ENCODE data around the gene RIBC1. TPM values are rescaled to one million over a fixed set of nuclear protein-coding genes. Genes with fewer than 3 reads are reported as not detected.
A peak's percentile ranks its signal among the peaks of the same experiment; 100 is the strongest.

RIBC1 gene
- total RNA-seq, 1 experiment from 2014 or later, result 0.61 TPM

GRCh38 chrX:53440621-53441517 is 18.2 kb downstream of the RIBC1 start:
- POLR2A ChIA-PET, result interaction anchor here (1.4 kb wide), 1 partner anchor 19 kb away, joined by 10 read pairs; the partner anchor contains the start of genes RIBC1 and SMC1A
- Histone ChIP-seq H2AFZ (ENCODE audit: low read depth, low read length, poor library complexity, severe bottlenecking) (peak overlapping the region; percentile 67), H3K4me3 (replicated peaks in 1 of 2; ENCODE audit: low read depth in 1 of 2, low read length in 2 of 2) (peak overlapping the region; percentile 51 to 62), H3K9me3 (ENCODE audit: control insufficient read depth in 1 of 2, insufficient read depth in 1 of 2, low read depth in 1 of 2, low read length in 2 of 2) (no peaks in the 10 kb centered on the region), H3K4me1 (ENCODE audit: control insufficient read depth in 1 of 2, insufficient read depth in 2 of 2, low read length in 2 of 2) (peaks cover 7 to 20% of the 10 kb centered on the region in 2 experiments; a peak in 3 of 4 replicates), H3K79me2 (ENCODE audit: insufficient read depth, low read length) (no peaks in the 10 kb centered on the region), H3K27me3 (ENCODE audit: insufficient read depth, low read length) (no peaks in the 10 kb centered on the region), H4K20me1 (ENCODE audit: insufficient read depth) (no peaks in the 10 kb centered on the region), H3K9ac (ENCODE audit: low read length) (peak overlapping the region; percentile 62), H3K4me2 (ENCODE audit: low read length) (peak overlapping the region; percentile 82), H3K9me2 (ENCODE audit: insufficient read depth) (no peaks in the 10 kb centered on the region), H3K36me3 (ENCODE audit: control insufficient read depth in 1 of 2, insufficient read depth in 2 of 2, low read length in 2 of 2) (no peaks in the 10 kb centered on the region), H3K27ac (ENCODE audit: low read depth, low read length) (peak overlapping the region; percentile 75)
- BruUV-seq (replicated peaks), result no TSS peak
- intact Hi-C loops (cut with micrococcal nuclease), result no loop called here
- DNase-seq (ENCODE audit: low read depth, low spot score), result no peak
- RAD21 ChIA-PET (ENCODE audit: low non-redundant PET in 1 of 2, low total read pairs in 2 of 2, uncharacterized antibody in 2 of 2, unreplicated experiment in 2 of 2), result no interaction called here
- ATAC-seq, result peak; percentile 41
- TF ChIP-seq ELF1 (IDR thresholded peaks at IDR 0.05; ENCODE audit: borderline replicate concordance, low read depth) (no peak), SRF (IDR thresholded peaks at IDR 0.05; ENCODE audit: low read depth) (no peak), POLR2AphosphoS5 (IDR thresholded peaks at IDR 0.05; ENCODE audit: low read depth, low read length) (peak; percentile 52), CEBPB (IDR thresholded peaks at IDR 0.05; ENCODE audit: low read depth) (no peak), EGR1 (IDR thresholded peaks at IDR 0.05; ENCODE audit: low read depth) (no peak), TCF7L2 (IDR thresholded peaks at IDR 0.05; ENCODE audit: borderline replicate concordance, extremely low read depth, insufficient read depth, insufficient read length) (peak; percentile 78), SIN3A (IDR thresholded peaks at IDR 0.05; ENCODE audit: low read depth) (no peak)
- CTCF ChIA-PET, result interaction anchor here (1.1 to 1.2 kb wide), 2 partner anchors 127 to 158 kb away, joined by 3 to 4 read pairs; no protein-coding TSS in a partner anchor
